AG20443 (cell line): ENCODE results near the gene GSTT4.
"Not testable (repeated sequence)": the region's sequence is repeated elsewhere in the genome, so short reads cannot be mapped to it uniquely, and the experiment has no call there.

Experiments
- DNase-seq: peaks from one replicate; pipeline ENCODE4 v3.0.0; 2012; ENCODE audit warnings: low spot score, mixed read lengths

The GSTT4 gene

DNA sequence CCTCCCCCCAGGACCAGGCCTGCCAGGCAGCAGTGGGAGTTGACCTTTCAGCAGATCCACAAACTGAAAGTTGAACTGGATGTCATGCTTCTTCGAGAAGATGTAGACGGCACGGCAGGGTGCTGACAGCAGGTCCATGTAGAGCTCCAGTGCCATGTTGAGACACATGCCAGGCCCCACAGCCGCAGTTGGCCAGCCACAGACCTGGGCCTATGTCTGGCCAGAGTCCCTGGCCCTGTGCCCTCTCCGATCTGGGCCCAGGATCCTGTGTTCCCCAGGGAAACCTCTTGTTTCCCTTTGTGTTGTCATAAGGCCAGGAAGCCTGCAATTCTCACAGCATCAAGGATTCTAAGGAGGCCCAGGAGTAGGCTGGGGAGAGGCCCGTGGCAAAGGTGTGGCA lies at the start of gene GSTT4:
GSTT4 (minus strand) TSS at position 253 of the 400 bp plus-strand sequence; CDS start at position 156, 97 bp downstream.
- DNase-seq = peak; percentile 15

DNA sequence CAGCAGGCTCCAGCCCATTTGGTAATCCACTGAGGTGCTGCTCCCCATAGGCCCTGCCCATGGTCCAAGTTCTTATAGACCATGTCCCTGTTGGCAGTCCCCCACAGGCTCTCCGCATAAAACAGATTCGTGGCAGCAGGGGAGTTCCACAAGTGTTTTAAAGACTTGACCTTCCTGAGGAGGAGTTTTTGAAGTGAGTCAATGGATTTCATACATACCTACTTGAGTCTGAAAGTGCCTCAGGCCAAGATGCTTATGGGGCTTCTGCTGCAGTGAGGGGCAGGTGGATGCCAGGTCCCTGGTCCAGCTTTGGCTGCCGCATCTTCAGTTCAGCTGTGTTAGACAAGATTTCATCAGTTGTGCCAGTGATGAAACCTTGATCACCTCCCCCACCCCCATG lies 49.1 kb upstream of the GSTT4 start:
- DNase-seq = no peak

GRCh38 chr22:24053481-24054226 lies 48.4 kb upstream of the GSTT4 start:
- DNase-seq = no peak

GRCh38 chr22:24051568-24051967 lies 46.3 kb upstream of the GSTT4 start:
- DNase-seq = peak; percentile 78

DNA sequence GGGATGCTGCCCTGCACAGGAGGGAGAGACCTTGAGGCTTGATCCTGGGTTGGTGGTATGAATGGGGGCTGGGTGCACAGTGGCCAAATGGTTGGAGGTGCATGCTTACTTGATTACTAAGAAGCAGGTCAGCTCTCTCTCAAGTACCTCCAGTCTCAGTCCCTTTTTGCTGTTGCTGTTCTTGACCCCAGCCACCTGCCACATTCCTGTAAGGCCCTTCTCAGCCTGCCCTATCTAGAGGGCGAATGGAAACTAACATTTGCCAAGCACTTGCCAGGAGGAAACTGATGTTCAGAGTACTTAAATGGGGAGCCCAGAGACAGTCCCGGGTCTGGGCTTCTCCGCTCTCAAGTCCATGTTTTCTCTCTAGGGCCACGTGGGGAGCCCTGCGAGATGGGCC lies 45.8 kb upstream of the GSTT4 start:
- no peak for DNase-seq

DNA sequence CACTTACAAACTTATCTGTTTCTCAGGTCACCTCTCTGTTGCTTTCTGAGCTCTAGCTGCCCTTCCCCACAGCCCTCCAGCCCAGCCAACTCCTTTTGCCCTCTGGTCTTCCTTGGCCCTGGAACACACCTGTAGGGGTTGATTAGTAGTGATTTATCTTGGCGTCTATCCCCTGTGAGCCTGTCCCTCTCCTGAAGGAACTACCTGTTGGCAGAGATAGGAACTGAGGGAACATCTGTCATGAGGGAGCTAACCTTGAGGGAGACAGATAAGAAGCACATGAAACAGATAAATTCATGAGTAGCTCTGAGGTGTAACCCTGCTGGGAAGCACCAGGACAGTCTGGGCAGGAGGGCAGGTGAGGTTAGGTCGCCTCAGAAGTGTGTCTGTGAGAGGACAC lies 44.7 kb upstream of the GSTT4 start:
- no peak for DNase-seq

DNA sequence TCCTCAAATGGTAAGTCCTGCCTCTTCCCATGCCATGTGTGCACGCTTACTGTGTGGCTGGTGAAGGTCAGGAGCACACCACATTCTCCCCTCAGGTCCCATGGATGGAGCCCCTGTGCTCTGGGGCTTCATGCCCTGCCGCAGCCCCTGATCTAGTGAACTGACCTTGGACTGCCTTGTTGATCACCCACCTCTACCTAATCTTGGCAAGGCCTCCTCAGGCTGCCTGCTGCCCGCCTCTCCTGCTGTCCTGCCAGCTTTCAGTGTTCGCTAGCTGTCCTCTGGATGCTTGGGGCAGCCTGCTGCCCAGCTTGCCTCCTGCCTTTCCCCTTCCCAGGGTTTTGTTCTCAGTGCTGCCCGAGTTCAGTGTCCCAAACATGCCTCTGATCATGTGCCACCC lies 44.0 kb upstream of the GSTT4 start:
- no peak for DNase-seq

DNA sequence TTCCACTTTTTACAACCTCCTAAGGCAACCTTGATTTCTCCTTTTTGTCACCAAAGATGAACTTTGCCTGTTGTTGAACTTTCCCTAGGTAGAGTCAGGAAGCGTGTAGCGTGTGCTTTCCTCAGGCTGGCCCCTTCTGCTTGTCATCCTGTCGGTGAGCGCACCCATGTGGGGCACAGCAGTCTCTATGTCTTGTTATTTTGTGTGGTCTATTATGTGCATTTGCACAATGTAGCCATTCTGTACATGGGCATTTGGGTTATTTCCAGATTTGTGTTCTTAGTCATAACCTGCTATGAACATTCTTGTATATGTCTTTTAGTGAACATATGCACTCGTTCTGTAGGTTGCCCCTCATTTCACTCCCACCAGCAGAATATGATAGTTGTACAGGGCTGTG lies 40.8 kb upstream of the GSTT4 start:
- no peak for DNase-seq

DNA sequence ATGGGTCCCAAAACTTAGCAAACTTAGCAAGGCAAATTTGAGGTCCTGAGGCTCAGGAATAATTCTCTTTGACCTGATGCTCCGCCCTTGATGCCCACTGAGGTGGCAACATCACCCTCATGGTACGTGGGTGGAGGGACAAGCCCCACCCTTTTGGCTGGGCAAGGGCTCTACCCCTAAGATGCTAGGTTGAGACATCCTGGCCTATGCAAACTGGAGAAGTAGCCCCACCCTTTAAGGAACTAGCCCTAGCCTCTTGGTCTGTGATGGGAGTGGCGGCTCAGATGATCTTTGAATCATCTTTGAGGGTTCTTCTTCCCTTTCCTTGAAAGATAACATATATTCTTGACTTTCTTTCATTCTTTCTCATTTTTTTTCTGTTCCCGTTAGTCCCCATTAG lies 38.7 kb upstream of the GSTT4 start:
- no peak for DNase-seq

DNA sequence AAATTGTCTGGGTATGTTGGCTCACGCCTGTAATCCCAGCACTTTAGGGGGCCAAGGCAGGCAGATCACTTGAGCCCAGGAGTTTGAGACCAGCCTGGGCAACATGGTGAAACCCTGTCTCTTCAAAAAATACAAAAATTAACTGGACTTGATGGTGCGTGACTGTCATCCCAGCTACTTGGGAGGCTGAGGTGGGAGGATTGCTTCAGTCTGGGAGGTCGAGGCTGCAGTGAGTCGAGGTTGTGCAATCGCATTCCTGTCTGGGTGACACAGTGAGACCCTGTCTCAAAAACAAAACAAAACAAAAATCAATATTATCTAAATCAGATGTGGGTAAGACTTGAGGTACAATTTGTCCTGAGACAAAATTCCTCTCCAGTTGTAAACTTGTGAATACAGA lies 38.2 kb upstream of the GSTT4 start:
- DNase-seq = not testable (repeated sequence)

GRCh38 chr22:24040946-24041345 lies 35.7 kb upstream of the GSTT4 start:
- DNase-seq = no peak

DNA sequence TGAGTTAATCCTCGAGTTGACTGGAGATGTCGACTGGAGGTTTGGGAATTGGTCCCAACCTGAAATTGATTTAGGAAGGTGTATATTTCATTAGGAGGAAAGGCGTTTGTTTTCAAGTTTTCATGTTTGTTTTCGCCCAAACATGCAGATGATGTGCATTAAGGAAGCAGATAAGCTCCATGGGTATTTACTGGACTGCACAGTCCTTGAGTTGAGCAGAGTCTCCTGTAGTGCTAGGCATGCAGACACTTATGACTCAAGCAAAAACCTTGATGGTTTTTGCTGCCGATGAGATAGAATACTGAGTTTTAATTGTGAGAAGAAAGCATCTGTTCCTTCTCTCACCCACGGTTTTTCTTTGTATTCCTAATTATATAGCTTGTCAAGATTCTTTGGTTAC lies 33.8 kb upstream of the GSTT4 start:
- DNase-seq = no peak

- DNase-seq = no peak
Measured at GRCh38 chr22:24037851-24038765, 32.9 kb upstream of the GSTT4 start.

- DNase-seq = no peak
Measured at GRCh38 chr22:24035296-24035695, 30.0 kb upstream of the GSTT4 start.

DNA sequence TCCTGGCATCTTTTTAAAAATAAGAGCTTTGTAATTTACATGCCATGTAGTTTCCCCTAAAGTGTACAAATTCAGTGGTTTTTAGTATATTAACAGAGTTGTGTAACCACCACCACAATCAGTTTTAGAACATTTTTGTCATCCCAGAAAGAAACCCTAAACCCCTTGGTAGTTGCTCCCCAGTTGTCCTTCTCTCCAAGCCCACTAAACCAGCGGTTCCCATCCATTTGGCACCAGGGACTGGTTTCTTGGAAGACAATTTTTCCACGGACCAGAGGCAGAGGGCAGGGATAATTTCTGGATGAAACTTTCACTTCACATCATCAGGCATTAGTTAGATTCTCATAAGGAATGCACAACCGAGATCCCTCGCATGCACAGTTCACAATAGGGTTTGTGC lies 28.5 kb upstream of the GSTT4 start:
- no peak for DNase-seq

DNA sequence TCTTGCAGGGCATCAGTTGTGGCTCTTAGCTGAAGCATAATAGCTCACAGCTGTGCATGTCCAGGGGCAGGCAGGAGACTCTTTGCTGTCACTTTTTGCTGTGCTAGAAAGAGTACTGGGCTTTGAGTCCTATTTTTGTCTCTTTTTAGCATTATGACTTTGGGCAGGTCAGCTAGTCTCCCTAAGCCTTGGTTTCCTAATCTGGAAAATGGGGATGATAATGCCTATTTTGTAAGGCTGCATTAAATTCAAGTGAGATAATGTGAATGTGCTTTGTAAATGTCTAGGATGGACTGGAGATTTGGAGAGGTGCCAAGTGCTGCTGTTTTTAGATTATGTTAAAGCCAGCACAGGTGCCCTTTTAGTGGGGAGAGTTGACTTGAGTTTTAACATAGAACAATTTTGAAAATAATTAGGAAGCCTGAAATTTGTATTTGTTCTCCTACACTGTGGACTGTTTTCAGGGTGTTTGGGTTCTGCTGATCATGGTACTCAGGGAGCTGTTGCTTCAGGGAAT lies 25.0 kb upstream of the GSTT4 start:
- no peak for DNase-seq

- no peak for DNase-seq
Measured at GRCh38 chr22:24029304-24029703, 24.1 kb upstream of the GSTT4 start.

GRCh38 chr22:24028533-24028932 lies 23.3 kb upstream of the GSTT4 start:
- no peak for DNase-seq

DNA sequence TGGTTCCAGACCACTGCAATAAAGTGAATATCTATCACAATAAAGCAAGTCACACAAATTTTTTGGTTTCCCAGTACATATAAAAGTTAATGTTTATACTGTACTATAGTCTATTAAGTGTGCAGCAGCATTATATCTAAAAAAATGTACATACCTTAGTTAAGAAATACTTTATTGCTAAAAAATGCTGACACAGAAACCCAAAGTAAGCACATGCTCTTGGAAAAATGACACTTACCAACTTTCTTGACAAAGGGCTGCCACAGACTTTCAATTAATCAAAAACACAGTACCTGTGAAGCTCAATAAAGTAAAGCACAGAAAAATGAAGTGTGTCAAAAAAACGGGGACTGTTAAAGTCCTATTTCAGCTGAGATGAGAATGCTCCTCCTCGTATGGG lies 22.7 kb upstream of the GSTT4 start:
- no peak for DNase-seq

GRCh38 chr22:24027389-24027975 lies 22.2 kb upstream of the GSTT4 start:
- no peak for DNase-seq

- DNase-seq = no peak
Measured at GRCh38 chr22:24026733-24027132, 21.5 kb upstream of the GSTT4 start.

DNA sequence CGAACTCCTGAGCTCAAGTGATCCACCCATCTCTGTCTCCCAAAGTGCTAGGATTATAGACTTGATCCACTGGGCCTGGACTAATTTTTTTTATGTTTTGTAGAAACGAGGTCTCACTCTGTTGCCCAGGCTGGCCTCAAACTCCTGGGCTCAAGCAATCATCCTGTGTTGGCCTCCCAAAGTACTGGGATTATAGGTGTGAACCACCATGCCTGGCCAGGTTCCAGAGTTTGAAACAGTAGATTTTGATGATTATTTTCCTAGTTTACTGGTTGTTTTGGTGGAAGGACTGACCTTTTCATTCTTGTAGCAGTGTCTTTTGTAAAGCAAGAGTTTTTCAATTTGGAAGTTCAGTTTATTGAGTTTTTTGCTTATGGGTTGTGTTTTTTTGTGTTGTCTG lies 20.8 kb upstream of the GSTT4 start:
- no peak for DNase-seq

- no peak for DNase-seq
Measured at GRCh38 chr22:24025475-24025874, 20.2 kb upstream of the GSTT4 start.
